HCT116 (cell line): ENCODE data around the gene METTL17. TPM values are rescaled to one million over a fixed set of nuclear protein-coding genes. Genes with fewer than 3 reads are reported as not detected.

ENCODE experiments used
- ATAC-seq: fragments of 200-7000 bp; cut with Tn5 transposase; 2 replicates; pipeline ENCODE4 v1.9.1; 2020; ENCODE audit warnings: mild to moderate bottlenecking, moderate library complexity
- BruUV-seq: library from RNA; stranded (reverse); fragments of 400-500 nt; replicated peaks from 2 replicates; lab custom pipeline; 2021; lab: Mats Ljungman, UMichigan
- CTCF ChIA-PET: fragments of 300-600 bp; sonication (Branson Sonifier 250); formaldehyde crosslinking; loops from one replicate; lab custom pipeline; 2021; ENCODE audit warnings: antibody characterized with exemption; lab: Charles Lee
- POLR2A ChIA-PET: fragments of 300-600, 350-600 bp; sonication (Branson Sonifier 250); formaldehyde crosslinking; loops from one replicate; lab custom pipeline; 2021; ENCODE audit warnings: antibody characterized with exemption; lab: Charles Lee
- RAD21 ChIA-PET, 2 experiments: fragments of 300-600 bp; sonication (Branson Sonifier 250); formaldehyde crosslinking; loops; one replicate each; lab custom pipeline; 2023; ENCODE audit warnings: low total read pairs in 2 of 2; ENCODE audit not compliant: uncharacterized antibody in 2 of 2, unreplicated experiment in 2 of 2, low non-redundant PET in 1 of 2; lab: Charles Lee
- DNase-seq: peaks from one replicate; pipeline ENCODE4 v3.0.0-alpha.2; 2010; ENCODE audit warnings: low read depth, low spot score
- H2AFZ ChIP-seq: fragments of 200-600 bp; shearing (Covaris generic), sonication (generic); 2 replicates; pipeline ENCODE4 v1.6.1; 2017; ENCODE audit warnings: low read depth, mixed run types, mixed read lengths, antibody characterized with exemption, low read length; ENCODE audit not compliant: poor library complexity, severe bottlenecking
- H3K27ac ChIP-seq: 2 replicates; pipeline ENCODE4 v1.5.1; 2012; ENCODE audit warnings: low read depth, low read length
- H3K27me3 ChIP-seq: fragments of 200-600 bp; sonication (generic); 2 replicates; pipeline ENCODE4 v1.6.1; 2016; ENCODE audit warnings: mixed run types, low read length, mixed read lengths; ENCODE audit not compliant: insufficient read depth
- H3K36me3 ChIP-seq, 2 experiments: fragments of 200-500 bp in 1 of 2; fragments of 200-600 bp in 1 of 2; sonication (Bioruptor generic) in 1 of 2; sonication (generic) in 1 of 2; 2 replicates each; pipeline versions ENCODE4 v1.5.1 to v1.6.1; 2014 to 2016; ENCODE audit warnings: low read length in 2 of 2, inconsistent platforms in 1 of 2, mixed read lengths in 1 of 2, mixed run types in 1 of 2; ENCODE audit not compliant: insufficient read depth in 2 of 2, control insufficient read depth in 1 of 2
- H3K4me1 ChIP-seq, 2 experiments: fragments of 200-600 bp in 1 of 2; sonication (generic) in 1 of 2; 2 replicates each; pipeline versions ENCODE4 v1.5.1 to v1.6.1; 2012 to 2017; ENCODE audit warnings: low read length in 2 of 2, inconsistent platforms in 1 of 2, mild to moderate bottlenecking in 1 of 2, mixed read lengths in 1 of 2, mixed run types in 1 of 2, moderate library complexity in 1 of 2; ENCODE audit not compliant: insufficient read depth in 2 of 2, control insufficient read depth in 1 of 2
- H3K4me2 ChIP-seq: fragments of 200-600 bp; sonication (generic); 2 replicates; pipeline ENCODE4 v1.6.1; 2017; ENCODE audit warnings: mixed run types, low read length, mixed read lengths
- H3K4me3 ChIP-seq, 2 experiments: fragments of 200-600 bp in 1 of 2; sonication (generic) in 1 of 2; replicated peaks in 1 of 2; 2 replicates each; pipeline ENCODE4 v1.5.1; 2011 to 2016; ENCODE audit warnings: low read length in 2 of 2, control low read depth in 1 of 2, low read depth in 1 of 2, mild to moderate bottlenecking in 1 of 2, mixed read lengths in 1 of 2, mixed run types in 1 of 2
- H3K79me2 ChIP-seq: fragments of 200-600 bp; sonication (generic); 2 replicates; pipeline ENCODE4 v1.6.1; 2017; ENCODE audit warnings: mild to moderate bottlenecking, mixed run types, low read length, moderate library complexity, mixed read lengths; ENCODE audit not compliant: insufficient read depth
- H3K9ac ChIP-seq: fragments of 200-600 bp; sonication (generic); 2 replicates; pipeline ENCODE4 v1.6.1; 2016; ENCODE audit warnings: low read length, mixed read lengths
- H3K9me2 ChIP-seq: fragments of 200-600 bp; sonication (generic), shearing (Covaris generic); 2 replicates; pipeline ENCODE4 v1.6.1; 2017; ENCODE audit warnings: mixed run types, mild to moderate bottlenecking, moderate library complexity; ENCODE audit not compliant: insufficient read depth
- H3K9me3 ChIP-seq, 2 experiments: fragments of 200-500 bp in 1 of 2; fragments of 200-600 bp in 1 of 2; sonication (Bioruptor generic) in 1 of 2; sonication (generic) in 1 of 2; 2 replicates each; pipeline ENCODE4 v1.6.1; 2014 to 2017; ENCODE audit warnings: low read length in 2 of 2, mixed read lengths in 2 of 2, inconsistent platforms in 1 of 2, low read depth in 1 of 2, mild to moderate bottlenecking in 1 of 2, mixed run types in 1 of 2, moderate library complexity in 1 of 2; ENCODE audit not compliant: control insufficient read depth in 1 of 2, insufficient read depth in 1 of 2
- H4K20me1 ChIP-seq: fragments of 200-600 bp; sonication (generic), shearing (Covaris generic); 2 replicates; pipeline ENCODE4 v1.6.1; 2017; ENCODE audit warnings: mixed run types, mild to moderate bottlenecking, moderate library complexity; ENCODE audit not compliant: insufficient read depth
- CBX3 ChIP-seq: IDR thresholded peaks from 2 replicates; pipeline ENCODE4 v1.6.1; 2012; ENCODE audit warnings: low read depth
- EGR1 ChIP-seq: IDR thresholded peaks from 2 replicates; pipeline ENCODE4 v1.6.1; 2012; ENCODE audit warnings: low read depth
- ELF1 ChIP-seq: IDR thresholded peaks from 2 replicates; pipeline ENCODE4 v1.6.1; 2012; ENCODE audit warnings: low read depth, borderline replicate concordance
- EZH2 ChIP-seq: fragments of 200-600 bp; sonication (generic); IDR thresholded peaks from 2 replicates; pipeline ENCODE4 v1.6.1; 2017; ENCODE audit warnings: antibody characterized with exemption, mixed run types
- FOSL1 ChIP-seq: IDR thresholded peaks from 2 replicates; pipeline ENCODE4 v1.6.1; 2012; ENCODE audit warnings: low read depth
- JUND ChIP-seq: IDR thresholded peaks from 2 replicates; pipeline ENCODE4 v1.6.1; 2012
- POLR2A ChIP-seq: IDR thresholded peaks from 2 replicates; pipeline ENCODE4 v1.7.0; 2011; ENCODE audit warnings: borderline replicate concordance; ENCODE audit not compliant: insufficient read depth, insufficient read length; ENCODE audit errors: extremely low read depth
- POLR2AphosphoS5 ChIP-seq: IDR thresholded peaks from 2 replicates; pipeline ENCODE4 v1.6.1; 2011; ENCODE audit warnings: mild to moderate bottlenecking, low read depth, low read length, moderate library complexity
- RAD21 ChIP-seq: IDR thresholded peaks from 2 replicates; pipeline ENCODE4 v1.6.1; 2012; ENCODE audit warnings: low read depth, mild to moderate bottlenecking
- SIN3A ChIP-seq: IDR thresholded peaks from 2 replicates; pipeline ENCODE4 v1.6.1; 2012; ENCODE audit warnings: low read depth
- SP1 ChIP-seq: IDR thresholded peaks from 2 replicates; pipeline ENCODE4 v1.6.1; 2012; ENCODE audit warnings: low read depth
- SRF ChIP-seq: IDR thresholded peaks from 2 replicates; pipeline ENCODE4 v1.6.1; 2012; ENCODE audit warnings: low read depth
- TCF7L2 ChIP-seq: IDR thresholded peaks from 2 replicates; pipeline ENCODE4 v1.7.0; 2011; ENCODE audit warnings: borderline replicate concordance, inconsistent platforms; ENCODE audit not compliant: insufficient read depth, insufficient read length; ENCODE audit errors: extremely low read depth
- YY1 ChIP-seq: IDR thresholded peaks from 2 replicates; pipeline ENCODE4 v1.6.1; 2011; ENCODE audit warnings: low read length, low read depth, moderate library complexity, mild to moderate bottlenecking; ENCODE audit not compliant: insufficient replicate concordance; ENCODE audit errors: extremely low read depth
- ZFX ChIP-seq: fragments of 450-650 bp; IDR thresholded peaks from 2 replicates; pipeline ENCODE4 v1.6.1; 2017
- ZNF274 ChIP-seq: fragments of 200-500 bp; sonication (Bioruptor generic); IDR thresholded peaks from 2 replicates; pipeline ENCODE4 v1.6.1; 2014; ENCODE audit warnings: mild to moderate bottlenecking, low read depth, low read length, inconsistent platforms
- intact Hi-C: fragments of 100-400 bp; cut with micrococcal nuclease; formaldehyde crosslinking; loops from 2 replicates; pipeline ENCODE4 v1.10.0; 2022
- total RNA-seq: library from RNA; stranded (reverse); gene quantifications from one replicate; pipeline ENCODE4 v1.2.1, GENCODE V29; 2021; ENCODE audit not compliant: unreplicated experiment
- TF ChIP-seq, protein P1 (sequence below): IDR thresholded peaks from 2 replicates; pipeline ENCODE4 v1.6.1; 2011; ENCODE audit warnings: mild to moderate bottlenecking, low read length, moderate library complexity; ENCODE audit not compliant: insufficient replicate concordance; ENCODE audit errors: extremely low read depth
- TF ChIP-seq, protein P2 (sequence below): IDR thresholded peaks from 2 replicates; pipeline ENCODE4 v1.6.1; 2012
- TF ChIP-seq, protein P3 (sequence below): IDR thresholded peaks from 2 replicates; pipeline ENCODE4 v1.6.1; 2012
- TF ChIP-seq, protein P4 (sequence below), 3 experiments: fragments of 200-600 bp in 1 of 3; sonication (generic) in 1 of 3; IDR thresholded peaks in 2 of 3; conservative IDR thresholded peaks in 1 of 3; 2 replicates each; pipeline ENCODE4 v1.5.1; 2012 to 2017; ENCODE audit warnings: low read depth in 2 of 3, low read length in 2 of 3, antibody characterized with exemption in 1 of 3, borderline replicate concordance in 1 of 3, control low read depth in 1 of 3, mild to moderate bottlenecking in 1 of 3, mixed read lengths in 1 of 3, mixed run types in 1 of 3, moderate library complexity in 1 of 3; ENCODE audit not compliant: insufficient read depth in 1 of 3

METTL17 gene
- total RNA-seq, 1 experiment from 2014 or later = 93.5 TPM

GRCh38 chr14:21029917-21030316 lies 40.1 kb downstream of the METTL17 start, which contains the start of gene TPPP2:
TSS of gene TPPP2 (plus strand) at chr14:21030217. CDS start at chr14:21030582, 365 bp downstream.
- DNase-seq = no peak
- H4K20me1 ChIP-seq = no peaks in the 10 kb centered on the region
- H3K4me2 ChIP-seq = no peak within 1 kb of the TSS
- no peak within 1 kb of the TSS for H2AFZ ChIP-seq
- H3K36me3 ChIP-seq = no peaks in the 10 kb centered on the region
- ChIA-PET CTCF (interaction anchor here (3.3 kb wide), 1 partner anchor 15 kb away, joined by 9 read pairs; no protein-coding TSS in a partner anchor), RAD21 (no interaction called here), POLR2A (no interaction called here)
- no peak within 1 kb of the TSS for H3K9ac ChIP-seq
- no peaks in the 10 kb centered on the region; the same call in 1 of the 2 replicates for H3K27me3 ChIP-seq
- TF ChIP-seq FOSL1 (no peak), ELF1 (no peak), JUND (no peak), CBX3 (no peak), SP1 (no peak), ZNF274 (no peak), SIN3A (no peak), EGR1 (no peak), RAD21 (no peak), EZH2 (no peak), ZFX (no peak), POLR2AphosphoS5 (no peak), POLR2A (no peak), YY1 (no peak), SRF (no peak), TCF7L2 (no peak)
- TF ChIP-seq, protein P1, sequence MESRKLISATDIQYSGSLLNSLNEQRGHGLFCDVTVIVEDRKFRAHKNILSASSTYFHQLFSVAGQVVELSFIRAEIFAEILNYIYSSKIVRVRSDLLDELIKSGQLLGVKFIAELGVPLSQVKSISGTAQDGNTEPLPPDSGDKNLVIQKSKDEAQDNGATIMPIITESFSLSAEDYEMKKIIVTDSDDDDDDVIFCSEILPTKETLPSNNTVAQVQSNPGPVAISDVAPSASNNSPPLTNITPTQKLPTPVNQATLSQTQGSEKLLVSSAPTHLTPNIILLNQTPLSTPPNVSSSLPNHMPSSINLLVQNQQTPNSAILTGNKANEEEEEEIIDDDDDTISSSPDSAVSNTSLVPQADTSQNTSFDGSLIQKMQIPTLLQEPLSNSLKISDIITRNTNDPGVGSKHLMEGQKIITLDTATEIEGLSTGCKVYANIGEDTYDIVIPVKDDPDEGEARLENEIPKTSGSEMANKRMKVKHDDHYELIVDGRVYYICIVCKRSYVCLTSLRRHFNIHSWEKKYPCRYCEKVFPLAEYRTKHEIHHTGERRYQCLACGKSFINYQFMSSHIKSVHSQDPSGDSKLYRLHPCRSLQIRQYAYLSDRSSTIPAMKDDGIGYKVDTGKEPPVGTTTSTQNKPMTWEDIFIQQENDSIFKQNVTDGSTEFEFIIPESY = no peak
- TF ChIP-seq, protein P2, sequence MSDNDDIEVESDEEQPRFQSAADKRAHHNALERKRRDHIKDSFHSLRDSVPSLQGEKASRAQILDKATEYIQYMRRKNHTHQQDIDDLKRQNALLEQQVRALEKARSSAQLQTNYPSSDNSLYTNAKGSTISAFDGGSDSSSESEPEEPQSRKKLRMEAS = no peak
- TF ChIP-seq, protein P3, sequence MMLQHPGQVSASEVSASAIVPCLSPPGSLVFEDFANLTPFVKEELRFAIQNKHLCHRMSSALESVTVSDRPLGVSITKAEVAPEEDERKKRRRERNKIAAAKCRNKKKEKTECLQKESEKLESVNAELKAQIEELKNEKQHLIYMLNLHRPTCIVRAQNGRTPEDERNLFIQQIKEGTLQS = no peak
- TF ChIP-seq, protein P4, sequence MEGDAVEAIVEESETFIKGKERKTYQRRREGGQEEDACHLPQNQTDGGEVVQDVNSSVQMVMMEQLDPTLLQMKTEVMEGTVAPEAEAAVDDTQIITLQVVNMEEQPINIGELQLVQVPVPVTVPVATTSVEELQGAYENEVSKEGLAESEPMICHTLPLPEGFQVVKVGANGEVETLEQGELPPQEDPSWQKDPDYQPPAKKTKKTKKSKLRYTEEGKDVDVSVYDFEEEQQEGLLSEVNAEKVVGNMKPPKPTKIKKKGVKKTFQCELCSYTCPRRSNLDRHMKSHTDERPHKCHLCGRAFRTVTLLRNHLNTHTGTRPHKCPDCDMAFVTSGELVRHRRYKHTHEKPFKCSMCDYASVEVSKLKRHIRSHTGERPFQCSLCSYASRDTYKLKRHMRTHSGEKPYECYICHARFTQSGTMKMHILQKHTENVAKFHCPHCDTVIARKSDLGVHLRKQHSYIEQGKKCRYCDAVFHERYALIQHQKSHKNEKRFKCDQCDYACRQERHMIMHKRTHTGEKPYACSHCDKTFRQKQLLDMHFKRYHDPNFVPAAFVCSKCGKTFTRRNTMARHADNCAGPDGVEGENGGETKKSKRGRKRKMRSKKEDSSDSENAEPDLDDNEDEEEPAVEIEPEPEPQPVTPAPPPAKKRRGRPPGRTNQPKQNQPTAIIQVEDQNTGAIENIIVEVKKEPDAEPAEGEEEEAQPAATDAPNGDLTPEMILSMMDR (IDR thresholded peaks at IDR 0.05 in 2 of 3, conservative IDR thresholded peaks at IDR 0.05 in 1 of 3; ENCODE audit: borderline replicate concordance in 1 of 3, insufficient read depth in 1 of 3, low read depth in 2 of 3, low read length in 2 of 3) = no peak
- BruUV-seq = no TSS peak
- intact Hi-C loops = no loop called here
- H3K4me1 ChIP-seq = peaks cover 7 to 8% of the 10 kb centered on the region in 2 experiments; a peak in 3 of 4 replicates
- no peaks in the 10 kb centered on the region for H3K79me2 ChIP-seq
- H3K27ac ChIP-seq = no peak within 1 kb of the TSS
- no peaks in the 10 kb centered on the region for H3K9me2 ChIP-seq
- H3K9me3 ChIP-seq = no peaks in the 10 kb centered on the region
- no peak for ATAC-seq
- no peak within 1 kb of the TSS for H3K4me3 ChIP-seq
